Dermis microvascular lymphatic vessel endothelial cell (primary cell): ENCODE data around the gene NTHL1. TPM values are rescaled to one million over a fixed set of nuclear protein-coding genes. Genes with fewer than 3 reads are reported as not detected.

ENCODE experiments used
- DNase-seq, 2 donors: peaks; one replicate each; pipeline versions ENCODE4 v3.0.0 to v3.0.0-alpha.2; 2010; ENCODE audit warnings: low read depth in 2 of 2
- total RNA-seq: library from RNA; depleted of rRNA; stranded (reverse); fragments of >200 nt; gene quantifications from 2 replicates; pipeline ENCODE4 v1.2.1, GENCODE V29; 2014

The NTHL1 gene
- total RNA-seq, 1 donor from 2014 or later = 39.3 TPM

- DNase-seq = no peak
These were observed 4.5 kb downstream of the NTHL1 start for GRCh38 chr16:2042986-2043666.

- no peak for DNase-seq
These were observed 5.3 kb downstream of the NTHL1 start for GRCh38 chr16:2042171-2042985.

- no peak for DNase-seq
These were observed 6.7 kb downstream of the NTHL1 start for GRCh38 chr16:2040787-2041522.

GRCh38 chr16:2040041-2040786 is 7.4 kb downstream of the NTHL1 start:
- DNase-seq = no peak

GRCh38 chr16:2039274-2040031 is 8.2 kb downstream of the NTHL1 start:
- DNase-seq = peak in 1 of 2 donors; percentile 40

GRCh38 chr16:2038382-2039231 is 9.0 kb downstream of the NTHL1 start:
- no peak for DNase-seq

- no peak for DNase-seq
These were observed 9.8 kb downstream of the NTHL1 start for GRCh38 chr16:2037647-2038381.

- no peak for DNase-seq
These were observed 10.5 kb downstream of the NTHL1 start for GRCh38 chr16:2037115-2037514.

- DNase-seq = no peak
These were observed 11.3 kb downstream of the NTHL1 start for GRCh38 chr16:2036200-2036966.

- DNase-seq = peak in 1 of 2 donors; percentile 56
These were observed 12.0 kb downstream of the NTHL1 start for GRCh38 chr16:2035431-2036199.

GRCh38 chr16:2034696-2035430 is 12.8 kb downstream of the NTHL1 start:
- DNase-seq = no peak

- DNase-seq = peak in 1 of 2 donors; percentile 36
These were observed 13.5 kb downstream of the NTHL1 start for GRCh38 chr16:2033909-2034695.

- peak in 1 of 2 donors; percentile 72 for DNase-seq
These were observed 14.4 kb downstream of the NTHL1 start for GRCh38 chr16:2033057-2033908.

GRCh38 chr16:2032285-2033056 is 15.2 kb downstream of the NTHL1 start:
- DNase-seq = peak in 1 of 2 donors; percentile 56
